Esophagus muscularis mucosa (tissue), 4 donors: ENCODE results near the gene NUDT4. TPM values are rescaled to one million over a fixed set of nuclear protein-coding genes. Genes with fewer than 3 reads are reported as not detected.
"Not testable (repeated sequence)": the region's sequence is repeated elsewhere in the genome, so short reads cannot be mapped to it uniquely, and the experiment has no call there.

Experiments used
- DNase-seq: peaks from one replicate; pipeline ENCODE4 v3.0.0-alpha.2; 2017; ENCODE audit errors: extremely low spot score
- H3K27ac ChIP-seq, 4 donors: fragments of 200-600 bp; sonication (generic); replicated peaks in 1 of 4; 1 replicate in 3 of 4; 2 replicates in 1 of 4; pipeline ENCODE4 v1.5.1; 2016 to 2019; ENCODE audit warnings: mild to moderate bottlenecking in 1 of 4
- H3K27me3 ChIP-seq, 4 donors: fragments of 200-600 bp; sonication (generic); one replicate each; pipeline versions ENCODE4 v1.5.1 to v1.6.0; 2016 to 2019
- H3K36me3 ChIP-seq, 4 donors: fragments of 200-600 bp; sonication (generic); one replicate each; pipeline ENCODE4 v1.5.1; 2016 to 2019
- H3K4me1 ChIP-seq, 4 donors: fragments of 200-600 bp; sonication (generic); one replicate each; pipeline ENCODE4 v1.5.1; 2016 to 2019
- H3K4me3 ChIP-seq, 4 donors: fragments of 200-600 bp; sonication (generic); 1 replicate in 2 of 4; 2 replicates in 2 of 4; pipeline ENCODE4 v1.5.1; 2016 to 2019; ENCODE audit warnings: mild to moderate bottlenecking in 4 of 4, moderate library complexity in 1 of 4
- H3K9me3 ChIP-seq, 4 donors: fragments of 200-600 bp; sonication (generic); 1 replicate in 3 of 4; 2 replicates in 1 of 4; pipeline ENCODE4 v1.5.1; 2016 to 2019
- EP300 ChIP-seq: sonication (generic); formaldehyde crosslinking; IDR thresholded peaks from one replicate; pipeline ENCODE4 v1.6.1; 2017; ENCODE audit warnings: antibody characterized with exemption
- POLR2A ChIP-seq: fragments of 450-650 bp; IDR thresholded peaks from one replicate; pipeline ENCODE4 v1.6.1; 2017; ENCODE audit warnings: antibody characterized with exemption, moderate library complexity, mild to moderate bottlenecking, low read depth
- POLR2AphosphoS5 ChIP-seq, 2 donors: sonication (generic); formaldehyde crosslinking; IDR thresholded peaks; one replicate each; pipeline ENCODE4 v1.6.1; 2017; ENCODE audit warnings: antibody characterized with exemption in 2 of 2
- WGBS: methylation state at CpG from one replicate; pipeline ENCODE4 v1.1.5; 2018; 5-methylcytosine and 5-hydroxymethylcytosine counted together
- intact Hi-C: fragments of 100-400 bp; cut with DNase I; formaldehyde crosslinking; loops from one replicate; pipeline ENCODE4 v1.15.1; 2023
- total RNA-seq, 4 donors: library from RNA; depleted of rRNA; stranded (reverse); fragments of >200 nt; gene quantifications; one replicate each; pipeline versions ENCODE4 v1.1.0 to v1.2.1, GENCODE V29; 2016
- TF ChIP-seq, protein P1 (sequence below), 3 experiments: fragments of 200-600 bp in 2 of 3; fragments of 450-650 bp in 1 of 3; sonication (generic) in 2 of 3; IDR thresholded peaks; one replicate each; pipeline ENCODE4 v1.5.1; 2017 to 2019; ENCODE audit warnings: antibody characterized with exemption in 3 of 3, mild to moderate bottlenecking in 2 of 3, moderate library complexity in 1 of 3

The NUDT4 gene
- total RNA-seq, 4 donors from 2014 or later: 93.0 to 238 (median 112) TPM

DNA sequence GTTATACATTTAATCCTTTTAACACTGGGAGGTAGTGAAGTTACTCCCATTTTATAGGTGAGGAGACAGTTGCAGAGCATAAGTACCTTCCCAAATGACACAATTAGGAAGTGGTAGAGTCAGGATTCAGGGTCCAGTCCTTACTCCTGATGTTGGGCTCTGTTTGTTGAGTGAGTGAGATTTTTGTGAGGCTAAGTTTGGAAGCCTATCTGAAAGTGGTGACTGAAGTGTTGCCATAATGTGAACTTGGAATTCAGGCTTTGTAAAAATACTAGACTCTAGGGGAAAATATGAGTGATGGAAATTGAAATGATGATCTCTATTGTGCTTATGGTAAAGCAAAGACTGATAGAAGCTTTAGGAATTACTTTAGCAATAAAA, 2.2 kb downstream of the NUDT4 start:
- Histone ChIP-seq H3K4me3 (peak overlapping the region; percentile 65 to 98 (median 80)), H3K27me3 (no peaks in the 10 kb centered on the region), H3K27ac (peak overlapping the region; percentile 93 to 99 (median 96)), H3K4me1 (peaks cover 9 to 75% (median 69%) of the 10 kb centered on the region in 4 donors), H3K9me3 (no peaks in the 10 kb centered on the region), H3K36me3 (peaks cover 0 to 4% (median 0%) of the 10 kb centered on the region in 4 donors)
- TF ChIP-seq EP300 (no peak), POLR2AphosphoS5 (IDR thresholded peaks at IDR 0.05) (peak in 1 of 2 donors; percentile 33)
- intact Hi-C loops: loop anchor here (10.0 kb wide), 1 partner anchor 255 kb away; no protein-coding TSS in a partner anchor
- DNase-seq: no peak

DNA sequence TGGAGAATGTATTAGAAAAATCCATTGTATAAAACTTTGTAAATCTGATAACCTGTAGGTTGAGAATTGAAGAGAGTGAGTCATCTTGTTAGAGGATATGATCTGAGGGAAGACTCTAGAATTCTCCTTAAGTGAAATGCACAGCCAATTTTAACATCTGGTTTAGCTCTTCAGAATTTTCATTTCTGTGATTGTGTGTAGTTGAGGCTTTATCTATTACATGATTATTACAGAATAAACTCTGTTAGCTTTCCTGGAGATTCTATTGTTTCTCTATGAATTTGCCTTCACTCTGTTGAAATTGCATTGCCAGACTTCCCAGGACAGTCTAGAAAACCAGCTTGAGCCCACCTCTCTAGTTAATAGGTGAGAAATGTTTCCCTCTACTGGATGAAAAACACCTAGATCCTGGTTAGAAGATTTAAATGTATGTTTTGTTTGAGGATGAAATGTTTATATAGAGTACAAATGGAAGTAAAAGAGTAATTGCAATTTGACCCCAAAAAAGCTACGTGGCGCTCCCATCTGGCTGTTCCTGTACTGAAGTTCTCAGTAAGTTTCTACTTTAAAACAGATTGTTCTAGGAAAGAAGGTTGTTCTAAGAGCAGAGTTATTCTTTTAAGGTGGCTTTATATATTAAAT, 2.9 kb downstream of the NUDT4 start:
- no peak for DNase-seq
- no peak for TF ChIP-seq POLR2AphosphoS5 (IDR thresholded peaks at IDR 0.05)
- TF ChIP-seq, protein P1, sequence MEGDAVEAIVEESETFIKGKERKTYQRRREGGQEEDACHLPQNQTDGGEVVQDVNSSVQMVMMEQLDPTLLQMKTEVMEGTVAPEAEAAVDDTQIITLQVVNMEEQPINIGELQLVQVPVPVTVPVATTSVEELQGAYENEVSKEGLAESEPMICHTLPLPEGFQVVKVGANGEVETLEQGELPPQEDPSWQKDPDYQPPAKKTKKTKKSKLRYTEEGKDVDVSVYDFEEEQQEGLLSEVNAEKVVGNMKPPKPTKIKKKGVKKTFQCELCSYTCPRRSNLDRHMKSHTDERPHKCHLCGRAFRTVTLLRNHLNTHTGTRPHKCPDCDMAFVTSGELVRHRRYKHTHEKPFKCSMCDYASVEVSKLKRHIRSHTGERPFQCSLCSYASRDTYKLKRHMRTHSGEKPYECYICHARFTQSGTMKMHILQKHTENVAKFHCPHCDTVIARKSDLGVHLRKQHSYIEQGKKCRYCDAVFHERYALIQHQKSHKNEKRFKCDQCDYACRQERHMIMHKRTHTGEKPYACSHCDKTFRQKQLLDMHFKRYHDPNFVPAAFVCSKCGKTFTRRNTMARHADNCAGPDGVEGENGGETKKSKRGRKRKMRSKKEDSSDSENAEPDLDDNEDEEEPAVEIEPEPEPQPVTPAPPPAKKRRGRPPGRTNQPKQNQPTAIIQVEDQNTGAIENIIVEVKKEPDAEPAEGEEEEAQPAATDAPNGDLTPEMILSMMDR (IDR thresholded peaks at IDR 0.05): peak; percentile 30 to 48 (median 40)
- peak overlapping the region; percentile 65 to 98 (median 80) for H3K4me3 ChIP-seq
- 36% methylated on average over 2 of the region's 2 CpGs for WGBS
- H3K4me1 ChIP-seq: peaks cover 15 to 76% (median 73%) of the 10 kb centered on the region in 4 donors
- H3K27me3 ChIP-seq: no peaks in the 10 kb centered on the region
- peaks cover 0 to 4% (median 0%) of the 10 kb centered on the region in 4 donors for H3K36me3 ChIP-seq
- peak overlapping the region; percentile 93 to 99 (median 96) for H3K27ac ChIP-seq
- no peaks in the 10 kb centered on the region for H3K9me3 ChIP-seq
- intact Hi-C loops: loop anchor here (10.0 kb wide), 1 partner anchor 256 kb away; no protein-coding TSS in a partner anchor

DNA sequence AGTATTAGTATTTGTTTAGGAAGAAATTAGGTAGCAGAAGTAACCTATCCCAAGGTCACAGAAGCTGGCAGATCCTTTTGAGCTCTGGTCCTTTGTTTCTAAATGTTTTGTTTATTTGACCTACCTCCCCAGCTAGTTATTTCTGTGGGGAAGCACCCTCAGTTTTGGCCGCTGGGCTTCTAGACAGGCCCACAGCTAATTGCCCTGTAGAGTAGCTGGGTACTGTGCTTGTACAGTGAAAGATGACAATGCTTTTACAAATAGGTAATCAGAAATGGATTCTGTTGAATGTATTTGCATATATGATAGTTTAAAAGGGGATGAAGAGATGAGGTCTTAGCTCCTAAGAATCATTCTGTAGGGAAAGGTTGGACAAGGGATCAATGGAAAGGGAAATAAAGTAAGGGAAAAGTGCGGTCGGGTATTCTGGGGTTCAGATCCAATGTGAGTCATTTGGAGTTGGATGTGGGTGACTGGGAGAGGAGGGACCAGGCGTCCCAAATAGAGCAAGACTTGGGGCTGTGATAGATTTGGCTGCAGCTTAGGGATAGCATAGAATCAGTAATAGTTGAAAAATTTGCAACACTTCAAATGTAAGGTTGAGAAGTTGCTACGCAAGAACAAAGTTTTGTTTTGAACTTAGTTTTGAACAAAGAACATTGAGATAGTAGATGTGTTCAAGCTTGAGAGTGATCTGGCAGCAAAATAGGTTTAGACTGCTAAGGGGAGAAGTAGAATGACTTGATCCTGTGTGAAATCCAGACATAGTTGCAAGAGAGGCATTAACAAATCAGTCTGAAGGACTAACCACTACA, 3.6 kb downstream of the NUDT4 start:
- intact Hi-C loops: loop anchor here (10.0 kb wide), 1 partner anchor 257 kb away; no protein-coding TSS in a partner anchor
- H3K36me3 ChIP-seq: peaks cover 0 to 4% (median 0%) of the 10 kb centered on the region in 4 donors
- H3K4me3 ChIP-seq: peak overlapping the region; percentile 65 to 98 (median 80)
- no peaks in the 10 kb centered on the region for H3K9me3 ChIP-seq
- WGBS: 43% methylated on average over 5 of the region's 5 CpGs
- DNase-seq: no peak
- peak overlapping the region; percentile 93 to 99 (median 96) for H3K27ac ChIP-seq
- peaks cover 15 to 76% (median 75%) of the 10 kb centered on the region in 4 donors for H3K4me1 ChIP-seq
- H3K27me3 ChIP-seq: no peaks in the 10 kb centered on the region
- TF ChIP-seq POLR2AphosphoS5 (IDR thresholded peaks at IDR 0.05) (no peak), EP300 (no peak), POLR2A (no peak)
- TF ChIP-seq, protein P1 (IDR thresholded peaks at IDR 0.05): no peak

DNA sequence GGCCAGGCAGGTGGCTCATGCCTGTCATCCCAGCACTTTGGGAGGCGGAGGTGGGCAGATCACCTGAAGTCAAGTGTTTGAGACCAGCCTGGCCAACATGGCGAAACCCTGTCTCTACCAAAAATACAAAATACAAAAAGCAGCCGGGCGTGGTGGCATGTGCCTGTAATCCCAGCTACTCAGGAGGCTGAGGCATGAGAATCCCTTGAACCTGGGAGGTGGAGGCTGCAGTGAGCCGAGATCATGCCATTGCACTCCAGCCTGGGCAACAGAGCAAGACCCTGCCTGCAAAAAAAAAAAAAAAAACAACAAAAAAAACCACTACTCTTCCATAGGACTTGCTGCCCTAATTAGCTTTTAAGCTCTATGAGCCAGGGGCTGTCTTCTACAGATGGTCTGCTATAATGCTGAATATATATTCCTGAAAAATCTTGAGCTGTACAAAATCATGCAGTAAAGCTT, 4.3 kb downstream of the NUDT4 start:
- Histone ChIP-seq H3K27ac (peak overlapping the region; percentile 93 to 99 (median 96)), H3K4me1 (peaks cover 11 to 75% (median 73%) of the 10 kb centered on the region in 4 donors), H3K4me3 (peak overlapping the region; percentile 65 to 98 (median 80))
- H3K27me3 ChIP-seq, DNase-seq, H3K36me3 ChIP-seq, H3K9me3 ChIP-seq: not testable (repeated sequence)
- intact Hi-C loops: loop anchor here (10.0 kb wide), 1 partner anchor 257 kb away; no protein-coding TSS in a partner anchor
- 76% methylated on average over 5 of the region's 5 CpGs for WGBS

DNA sequence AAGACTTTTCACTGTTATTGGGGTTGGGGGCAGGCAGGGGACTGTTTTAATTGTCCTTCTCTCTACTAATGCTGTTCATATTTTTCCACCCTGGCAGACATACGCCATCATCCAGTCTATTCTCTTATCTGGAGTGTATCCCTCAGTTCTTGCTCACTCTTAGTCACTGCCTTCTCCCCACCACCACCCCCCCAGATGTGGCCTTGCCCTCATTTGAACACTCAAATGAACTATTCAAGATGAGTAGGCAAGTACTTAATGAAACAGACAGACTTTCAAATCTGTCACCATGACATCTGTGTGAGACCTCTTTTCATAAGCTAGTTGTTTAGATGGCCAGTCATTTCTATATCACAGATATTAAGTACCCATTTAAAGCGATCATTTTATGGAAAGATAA, 10.1 kb downstream of the NUDT4 start:
- no peak for TF ChIP-seq POLR2A
- no peak for TF ChIP-seq EP300
- TF ChIP-seq, protein P1 (IDR thresholded peaks at IDR 0.05): no peak
- no peak for TF ChIP-seq POLR2AphosphoS5 (IDR thresholded peaks at IDR 0.05)
- WGBS: 79% methylated on average over 2 of the region's 2 CpGs
- Histone ChIP-seq H3K9me3 (no peaks in the 10 kb centered on the region), H3K36me3 (peaks cover 0 to 4% (median 0%) of the 10 kb centered on the region in 4 donors), H3K27ac (no peak overlapping the region), H3K4me3 (no peak overlapping the region), H3K4me1 (peaks cover 27 to 94% (median 87%) of the 10 kb centered on the region in 4 donors), H3K27me3 (no peaks in the 10 kb centered on the region)
- no peak for DNase-seq
- intact Hi-C loops: loop anchor here (10.0 kb wide), 1 partner anchor 263 kb away; no protein-coding TSS in a partner anchor
